IMR-90 (cell line): ENCODE measurements around the gene GINS3. TPM values are rescaled to one million over a fixed set of nuclear protein-coding genes. Genes with fewer than 3 reads are reported as not detected.

Experiments used
- ATAC-seq: fragments of 200-7000 bp; cut with Tn5 transposase; 2 replicates; pipeline ENCODE4 v1.9.1; 2020; ENCODE audit warnings: low read depth, mild to moderate bottlenecking, moderate library complexity
- BruUV-seq: library from RNA; stranded (reverse); fragments of 400-500 nt; replicated peaks from 2 replicates; lab custom pipeline; 2021; lab: Mats Ljungman, UMichigan
- CTCF ChIA-PET: fragments of 300-600 bp; formaldehyde crosslinking; extraction: SDS; loops from one replicate; lab custom pipeline; 2021; ENCODE audit warnings: antibody characterized with exemption; lab: Yijun Ruan, JAX
- POLR2A ChIA-PET: fragments of 300-600 bp; sonication (Branson Sonifier 250); formaldehyde crosslinking; loops from one replicate; lab custom pipeline; 2022; ENCODE audit warnings: antibody characterized with exemption; ENCODE audit not compliant: unreplicated experiment; lab: Charles Lee
- DNase-seq: peaks from one replicate; pipeline ENCODE4 v3.0.0; 2013
- H2AFZ ChIP-seq: replicated peaks from 2 replicates; pipeline ENCODE3; 2013; ENCODE audit warnings: low read length, mild to moderate bottlenecking; ENCODE audit not compliant: poor library complexity
- H2AK5ac ChIP-seq: 2 replicates; pipeline ENCODE4 v1.6.1; 2013; ENCODE audit warnings: low read depth, low read length, inconsistent platforms
- H2AK9ac ChIP-seq: replicated peaks from 2 replicates; pipeline ENCODE3; 2013; ENCODE audit warnings: mild to moderate bottlenecking, low read depth, low read length, moderate library complexity; ENCODE audit not compliant: poor library complexity
- H2BK120ac ChIP-seq: 2 replicates; pipeline ENCODE4 v1.6.1; 2013; ENCODE audit warnings: low read depth, low read length, inconsistent platforms
- H2BK15ac ChIP-seq: 3 replicates; pipeline ENCODE4 v1.6.1; 2013; ENCODE audit warnings: low read depth, low read length, inconsistent platforms
- H2BK20ac ChIP-seq: 2 replicates; pipeline ENCODE4 v1.6.1; 2013; ENCODE audit warnings: low read depth, mild to moderate bottlenecking, inconsistent platforms, low read length, moderate library complexity
- H2BK5ac ChIP-seq: 2 replicates; pipeline ENCODE4 v1.6.1; 2013; ENCODE audit warnings: mild to moderate bottlenecking, low read depth, low read length, inconsistent platforms; ENCODE audit not compliant: poor library complexity, severe bottlenecking
- H3K14ac ChIP-seq: replicated peaks from 2 replicates; pipeline ENCODE4 v1.6.1; 2013; ENCODE audit warnings: low read depth, low read length, inconsistent platforms
- H3K18ac ChIP-seq: 2 replicates; pipeline ENCODE4 v1.6.1; 2013; ENCODE audit warnings: low read depth, low read length, control low read depth
- H3K23ac ChIP-seq: 2 replicates; pipeline ENCODE4 v1.6.1; 2013; ENCODE audit warnings: low read depth, low read length, inconsistent platforms
- H3K27ac ChIP-seq: 2 replicates; pipeline ENCODE4 v1.5.1; 2013; ENCODE audit warnings: mild to moderate bottlenecking, control low read depth, low read length; ENCODE audit not compliant: insufficient read depth
- H3K27me3 ChIP-seq: 2 replicates; pipeline ENCODE4 v1.6.1; 2013; ENCODE audit warnings: low read length; ENCODE audit not compliant: control insufficient read depth, insufficient read depth
- H3K36me3 ChIP-seq: 2 replicates; pipeline ENCODE4 v1.6.1; 2013; ENCODE audit warnings: low read length, mixed read lengths; ENCODE audit not compliant: control insufficient read depth, insufficient read depth
- H3K4ac ChIP-seq: 2 replicates; pipeline ENCODE4 v1.6.1; 2013; ENCODE audit warnings: low read depth, low read length, inconsistent platforms
- H3K4me1 ChIP-seq: 2 replicates; pipeline ENCODE4 v1.6.1; 2013; ENCODE audit warnings: low read length, mixed read lengths; ENCODE audit not compliant: control insufficient read depth, insufficient read depth
- H3K4me2 ChIP-seq: 2 replicates; pipeline ENCODE4 v1.6.1; 2013; ENCODE audit warnings: low read depth, mild to moderate bottlenecking, control low read depth, low read length, moderate library complexity
- H3K4me3 ChIP-seq: 2 replicates; pipeline ENCODE4 v1.5.1; 2013; ENCODE audit warnings: low read depth, mild to moderate bottlenecking, control low read depth, low read length, moderate library complexity; ENCODE audit not compliant: insufficient read depth
- H3K56ac ChIP-seq: 2 replicates; pipeline ENCODE4 v1.6.1; 2013; ENCODE audit warnings: low read length, inconsistent platforms; ENCODE audit not compliant: insufficient read depth; ENCODE audit errors: extremely low read depth
- H3K79me1 ChIP-seq, 2 experiments: 2 replicates each; pipeline ENCODE4 v1.6.1; 2013; ENCODE audit warnings: low read length in 2 of 2, inconsistent platforms in 1 of 2, low read depth in 1 of 2
- H3K9ac ChIP-seq: 2 replicates; pipeline ENCODE4 v1.6.1; 2013; ENCODE audit warnings: low read depth, low read length, control low read depth
- H3K9me1 ChIP-seq: 2 replicates; pipeline ENCODE4 v1.6.1; 2013; ENCODE audit warnings: low read length, inconsistent platforms; ENCODE audit not compliant: insufficient read depth
- H3K9me3 ChIP-seq: 2 replicates; pipeline ENCODE4 v1.6.1; 2013; ENCODE audit warnings: low read length; ENCODE audit not compliant: control insufficient read depth, insufficient read depth
- H4K20me1 ChIP-seq: 2 replicates; pipeline ENCODE4 v1.6.1; 2013; ENCODE audit warnings: low read length, inconsistent platforms; ENCODE audit not compliant: insufficient read depth
- H4K5ac ChIP-seq: 2 replicates; pipeline ENCODE4 v1.6.1; 2013; ENCODE audit warnings: mild to moderate bottlenecking, low read depth, low read length, control low read depth
- H4K8ac ChIP-seq, 2 experiments: 2 replicates each; pipeline ENCODE4 v1.6.1; 2013; ENCODE audit warnings: low read depth in 2 of 2, low read length in 2 of 2, control low read depth in 1 of 2, inconsistent platforms in 1 of 2
- H4K91ac ChIP-seq: 2 replicates; pipeline ENCODE4 v1.6.1; 2013; ENCODE audit warnings: low read depth, low read length, inconsistent platforms; ENCODE audit not compliant: insufficient read depth
- NFE2L2 ChIP-seq: fragments of 150-350 bp; IDR thresholded peaks from 2 replicates; pipeline ENCODE4 v1.6.1; 2016; ENCODE audit warnings: low read depth, mild to moderate bottlenecking, low read length
- RFX5 ChIP-seq: IDR thresholded peaks from 2 replicates; pipeline ENCODE4 v1.8.0; 2012; ENCODE audit warnings: low read depth, mild to moderate bottlenecking, low read length, moderate library complexity
- WGBS, 2 experiments: methylation state at CpG; one replicate each; pipeline versions ENCODE4 v1.1.5 to v1.1.7; 2013; ENCODE audit warnings: missing lambda C conversion rate in 2 of 2; ENCODE audit not compliant: insufficient read length in 1 of 2; ENCODE audit errors: extremely low coverage in 2 of 2; 5-methylcytosine and 5-hydroxymethylcytosine counted together
- dilution Hi-C: fragments of 300-500 bp; cut with HindIII; formaldehyde crosslinking; loops from one replicate; pipeline ENCODE4 v1.14.3; 2018; ENCODE audit warnings: low sequenced_read_pairs; ENCODE audit not compliant: unreplicated experiment
- in situ Hi-C: fragments of 300-500 bp; cut with MboI; formaldehyde crosslinking; loops from 3 replicates; pipeline ENCODE4 v1.14.3; 2019; ENCODE audit warnings: low sequenced_read_pairs, inconsistent platforms, mixed read lengths
- intact Hi-C: fragments of 100-400 bp; cut with micrococcal nuclease; formaldehyde crosslinking; loops from 2 replicates; pipeline ENCODE4 v1.10.0; 2022
- polyA plus RNA-seq, 3 experiments: library from polyadenylated mRNA; depleted of rRNA; stranded (reverse); fragments of >200 nt; gene quantifications; 2 replicates each; pipeline ENCODE4 v1.2.3, GENCODE V29; 2012; ENCODE audit warnings: low replicate concordance in 1 of 3
- total RNA-seq: library from RNA; depleted of rRNA; stranded (reverse); fragments of >200 nt; gene quantifications from 2 replicates; pipeline ENCODE4 v1.2.3, GENCODE V29; 2012

Gene GINS3
- total and polyA plus RNA-seq, 2 of the 4 experiments (the other 2 are of a cell fraction): 5.2 to 5.4 TPM

DNA sequence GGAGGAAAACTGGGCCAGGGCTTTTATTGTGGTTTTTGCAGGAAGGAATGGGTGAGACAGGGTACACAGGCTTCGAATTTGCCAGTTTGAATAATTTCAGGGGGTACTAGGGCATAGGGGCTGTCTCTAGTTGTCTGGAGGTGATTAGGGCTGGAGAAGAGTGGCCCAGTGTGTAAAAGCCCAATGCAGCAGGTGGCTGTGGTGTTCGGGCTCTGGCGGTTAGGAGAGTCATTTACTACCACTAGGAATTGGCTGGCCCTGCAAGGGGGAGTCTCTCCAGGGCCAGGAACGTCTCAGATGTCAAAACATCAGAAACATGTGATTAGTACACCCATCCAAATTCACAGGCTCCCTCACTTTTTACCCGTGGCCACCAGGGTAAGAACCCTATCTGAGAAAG, 50.3 kb downstream of the GINS3 start:
- Histone ChIP-seq H4K20me1 (no peaks in the 10 kb centered on the region), H3K79me1 (no peaks in the 10 kb centered on the region), H3K4me3 (no peak overlapping the region), H3K18ac (no peak overlapping the region), H3K27ac (no peak overlapping the region), H3K4me2 (no peak overlapping the region), H3K36me3 (no peaks in the 10 kb centered on the region), H3K9me1 (no peaks in the 10 kb centered on the region), H3K14ac (no peak overlapping the region), H2BK5ac (no peak overlapping the region), H2BK120ac (no peak overlapping the region), H2AFZ (no peak overlapping the region), H2BK20ac (no peak overlapping the region), H3K23ac (no peak overlapping the region), H3K27me3 (peaks cover 6% of the 10 kb centered on the region), H3K4ac (no peak overlapping the region), H2AK5ac (no peak overlapping the region), H3K9me3 (no peaks in the 10 kb centered on the region), H4K8ac (no peak overlapping the region), H4K5ac (no peak overlapping the region), H3K56ac (no peak overlapping the region), H4K91ac (no peak overlapping the region), H3K9ac (no peak overlapping the region), H2AK9ac (no peak overlapping the region), H3K4me1 (no peaks in the 10 kb centered on the region), H2BK15ac (no peak overlapping the region)
- BruUV-seq: no TSS peak
- dilution Hi-C loops (no loop called here), intact Hi-C loops (no loop called here), in situ Hi-C loops (no loop called here)
- ATAC-seq: no peak
- no peak for TF ChIP-seq NFE2L2
- no peak for TF ChIP-seq RFX5
- WGBS, 2 experiments: 0% methylated on average over 1 of the region's 5 CpGs; no CpG with 5 or more reads in 1 of the 2 experiments
- CTCF ChIA-PET: no interaction called here
- no peak for DNase-seq
- POLR2A ChIA-PET: no interaction called here
